ENCODE measurements around the gene DCHS2.

The DCHS2 gene

GRCh38 chr4:154478547-154478946, 13.1 kb downstream of the DCHS2 start:
- DNase-seq (ENCODE audit: low read depth, low spot score), result no peak
- no peak for TF ChIP-seq CTCF (IDR thresholded peaks at IDR 0.05; ENCODE audit: insufficient read depth, low read length, missing control alignments)
- ChIA-PET POLR2A (no interaction called here), CTCF (interaction anchor here (1.5 kb wide), 1 partner anchor 28 kb away, joined by 4 read pairs; no protein-coding TSS in a partner anchor)
- no peak overlapping the region for H3K4me3 ChIP-seq (ENCODE audit: low read depth, low read length)

DNA sequence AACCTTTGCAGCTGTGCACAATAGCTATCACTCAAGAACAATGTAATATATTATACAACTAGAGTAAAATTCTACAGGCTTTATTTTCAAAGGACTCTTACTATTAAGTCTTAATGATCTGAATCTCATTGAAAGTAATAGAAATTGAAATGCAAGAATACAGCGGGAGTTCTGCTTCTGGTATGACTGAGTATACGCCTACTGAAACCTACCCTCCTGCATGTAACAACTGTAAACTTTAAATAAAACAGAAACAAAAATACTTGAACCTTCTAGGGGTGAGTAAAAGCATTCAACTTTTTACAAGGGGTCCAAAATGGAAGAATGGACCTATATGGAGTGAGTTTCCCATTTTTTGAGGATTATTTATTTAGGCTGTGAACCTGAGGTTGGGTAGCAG, 13.5 kb downstream of the DCHS2 start:
- ChIA-PET CTCF (no interaction called here), POLR2A (no interaction called here)
- TF ChIP-seq CTCF (IDR thresholded peaks at IDR 0.05; ENCODE audit: insufficient read depth, low read length, missing control alignments), result no peak
- no peak overlapping the region for H3K4me3 ChIP-seq (ENCODE audit: low read depth, low read length)
- no peak for DNase-seq (ENCODE audit: low read depth, low spot score)

DNA sequence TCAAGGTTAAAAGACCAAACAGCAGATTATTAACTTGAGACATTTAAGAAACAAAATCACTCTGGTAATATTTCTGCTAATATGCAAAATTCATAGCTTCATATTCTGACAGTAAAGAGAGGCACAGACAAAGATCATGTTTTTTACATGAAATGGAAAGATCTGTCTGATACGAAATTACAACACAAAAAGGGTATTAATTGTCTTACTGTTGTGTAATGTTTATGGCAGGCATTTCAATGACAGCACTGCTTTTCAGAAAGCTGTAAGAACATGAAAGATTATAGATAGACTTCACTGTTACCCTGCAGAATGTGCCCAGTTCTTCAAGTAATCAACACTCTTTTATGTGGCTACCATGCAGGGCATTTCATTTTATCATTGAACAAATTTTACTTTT, 15.4 kb downstream of the DCHS2 start:
- POLR2A ChIA-PET, result no interaction called here
- no peak for TF ChIP-seq CTCF (IDR thresholded peaks at IDR 0.05; ENCODE audit: insufficient read depth, low read length, missing control alignments)
- CTCF ChIA-PET, result no interaction called here
- no peak overlapping the region for H3K4me3 ChIP-seq (ENCODE audit: low read depth, low read length)
- DNase-seq (ENCODE audit: low read depth, low spot score), result no peak

- ChIA-PET CTCF (no interaction called here), POLR2A (no interaction called here)
- no peak for TF ChIP-seq CTCF (IDR thresholded peaks at IDR 0.05; ENCODE audit: insufficient read depth, low read length, missing control alignments)
- H3K4me3 ChIP-seq (ENCODE audit: low read depth, low read length), result no peak overlapping the region
- DNase-seq (ENCODE audit: low read depth, low spot score), result no peak
These were observed 15.8 kb downstream of the DCHS2 start for GRCh38 chr4:154475820-154476219.

- ChIA-PET POLR2A (no interaction called here), CTCF (no interaction called here)
- no peak overlapping the region for H3K4me3 ChIP-seq (ENCODE audit: low read depth, low read length)
- TF ChIP-seq CTCF (IDR thresholded peaks at IDR 0.05; ENCODE audit: insufficient read depth, low read length, missing control alignments), result no peak
- DNase-seq (ENCODE audit: low read depth, low spot score), result no peak
These were observed 18.1 kb downstream of the DCHS2 start for GRCh38 chr4:154473497-154473896.

DNA sequence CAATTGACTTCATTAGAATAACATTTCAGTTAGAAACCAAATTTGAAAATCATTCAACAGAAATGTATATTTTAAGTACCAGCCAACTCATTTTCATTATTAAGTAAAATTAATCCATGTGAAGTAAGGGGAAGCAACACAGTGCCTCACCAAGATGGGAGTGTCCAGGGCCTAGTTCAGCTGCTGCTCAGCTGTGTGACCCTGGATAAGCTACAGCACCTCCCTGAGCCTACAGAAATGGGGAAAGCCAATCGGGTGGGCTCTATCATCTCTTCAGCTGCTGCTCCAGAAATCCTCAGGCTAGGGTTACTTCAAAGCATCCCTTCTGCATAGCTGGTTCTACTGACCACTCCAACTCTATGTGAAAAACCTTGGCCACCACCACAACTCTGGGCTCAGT, 18.7 kb downstream of the DCHS2 start:
- CTCF ChIA-PET, result no interaction called here
- H3K4me3 ChIP-seq (ENCODE audit: low read depth, low read length), result no peak overlapping the region
- no peak for DNase-seq (ENCODE audit: low read depth, low spot score)
- no peak for TF ChIP-seq CTCF (IDR thresholded peaks at IDR 0.05; ENCODE audit: insufficient read depth, low read length, missing control alignments)
- POLR2A ChIA-PET, result no interaction called here
